ENCODE data around the gene SPA17.

DNA sequence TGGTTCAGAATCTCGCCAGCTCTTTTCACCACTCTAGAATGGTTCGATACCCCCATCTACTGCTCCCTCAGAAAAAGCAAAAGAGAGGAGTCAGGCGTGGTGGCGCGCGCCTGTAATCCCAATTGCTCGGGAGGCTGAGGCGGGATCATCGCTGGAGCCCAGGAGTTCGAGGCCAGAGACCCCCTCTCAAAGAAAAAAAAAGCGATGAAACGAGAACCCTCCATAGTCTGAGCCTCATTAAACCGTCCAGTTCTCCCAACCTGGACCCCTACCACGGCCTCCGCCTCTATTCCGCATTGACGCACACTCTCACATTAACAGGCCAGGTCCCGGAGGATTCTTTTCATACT is 439 bp downstream of the SPA17 start:
- TF ChIP-seq, protein P1, sequence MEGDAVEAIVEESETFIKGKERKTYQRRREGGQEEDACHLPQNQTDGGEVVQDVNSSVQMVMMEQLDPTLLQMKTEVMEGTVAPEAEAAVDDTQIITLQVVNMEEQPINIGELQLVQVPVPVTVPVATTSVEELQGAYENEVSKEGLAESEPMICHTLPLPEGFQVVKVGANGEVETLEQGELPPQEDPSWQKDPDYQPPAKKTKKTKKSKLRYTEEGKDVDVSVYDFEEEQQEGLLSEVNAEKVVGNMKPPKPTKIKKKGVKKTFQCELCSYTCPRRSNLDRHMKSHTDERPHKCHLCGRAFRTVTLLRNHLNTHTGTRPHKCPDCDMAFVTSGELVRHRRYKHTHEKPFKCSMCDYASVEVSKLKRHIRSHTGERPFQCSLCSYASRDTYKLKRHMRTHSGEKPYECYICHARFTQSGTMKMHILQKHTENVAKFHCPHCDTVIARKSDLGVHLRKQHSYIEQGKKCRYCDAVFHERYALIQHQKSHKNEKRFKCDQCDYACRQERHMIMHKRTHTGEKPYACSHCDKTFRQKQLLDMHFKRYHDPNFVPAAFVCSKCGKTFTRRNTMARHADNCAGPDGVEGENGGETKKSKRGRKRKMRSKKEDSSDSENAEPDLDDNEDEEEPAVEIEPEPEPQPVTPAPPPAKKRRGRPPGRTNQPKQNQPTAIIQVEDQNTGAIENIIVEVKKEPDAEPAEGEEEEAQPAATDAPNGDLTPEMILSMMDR (IDR thresholded peaks at IDR 0.05) = no peak
- no peak for TF ChIP-seq POLR2A (IDR thresholded peaks at IDR 0.05)

Data from vagina (tissue), 2 donors.